Fibroblast of pulmonary artery (primary cell): ENCODE results near the gene HIRA.

ENCODE experiments used
- DNase-seq: peaks from one replicate; pipeline ENCODE4 v3.0.0-alpha.2; 2010; ENCODE audit warnings: low read depth
- H3K4me3 ChIP-seq: replicated peaks from 2 replicates; pipeline ENCODE4 v1.5.1; 2011; ENCODE audit warnings: low read depth, mild to moderate bottlenecking, control low read depth, low read length, moderate library complexity
- CTCF ChIP-seq: IDR thresholded peaks from 2 replicates; pipeline ENCODE4 v1.5.1; 2011; ENCODE audit warnings: mild to moderate bottlenecking, control low read depth, low read length, inconsistent platforms; ENCODE audit errors: missing control alignments

Gene HIRA

GRCh38 chr22:19464546-19464945 lies 33.0 kb upstream of the HIRA start:
- H3K4me3 ChIP-seq: no peak overlapping the region
- no peak for DNase-seq

GRCh38 chr22:19463491-19464469 lies 32.2 kb upstream of the HIRA start:
- no peak overlapping the region for H3K4me3 ChIP-seq
- no peak for TF ChIP-seq CTCF
- no peak for DNase-seq

More at GRCh38 chr22:19464546-19464945, 33.0 kb upstream of the HIRA start:
- TF ChIP-seq CTCF: no peak

- no peak for DNase-seq
- no peak overlapping the region for H3K4me3 ChIP-seq
- TF ChIP-seq CTCF: no peak
Measured at GRCh38 chr22:19463008-19463407, 31.5 kb upstream of the HIRA start.

- TF ChIP-seq CTCF: no peak
- DNase-seq: no peak
- no peak overlapping the region for H3K4me3 ChIP-seq
Measured at GRCh38 chr22:19461506-19461905, 30.0 kb upstream of the HIRA start.

- DNase-seq: no peak
- TF ChIP-seq CTCF: no peak
Measured at GRCh38 chr22:19460036-19460435, 28.5 kb upstream of the HIRA start.

GRCh38 chr22:19457828-19458428 lies 26.4 kb upstream of the HIRA start:
- DNase-seq: no peak
- no peak overlapping the region for H3K4me3 ChIP-seq
- no peak for TF ChIP-seq CTCF

More at GRCh38 chr22:19460036-19460435, 28.5 kb upstream of the HIRA start:
- no peak overlapping the region for H3K4me3 ChIP-seq
